Stimulated activated memory B cell treated with anti-CD40 and anti-IgM and Interleukin-4, amounts not matched to agents 10 μg/mL and 1 μg/mL and 100 μg/mL, for 72 hours (primary cell): ENCODE data around the gene SOBP.

ENCODE experiments used
- ATAC-seq: fragments of 150-1000 bp; cut with Tn5 transposase; 2 replicates; pipeline ENCODE4 v1.10.0; 2021
- H3K27ac Mint-ChIP-seq: one replicate; pipeline ENCODE4 v1.8.0; 2022; ENCODE audit warnings: mild to moderate bottlenecking, mixed read lengths
- H3K27me3 Mint-ChIP-seq: one replicate; pipeline ENCODE4 v1.8.0; 2022; ENCODE audit warnings: mixed read lengths
- H3K36me3 Mint-ChIP-seq: one replicate; pipeline ENCODE4 v1.8.0; 2022; ENCODE audit warnings: mixed read lengths
- H3K4me1 Mint-ChIP-seq: one replicate; pipeline ENCODE4 v1.8.0; 2022; ENCODE audit warnings: mixed read lengths
- H3K4me3 Mint-ChIP-seq: one replicate; pipeline ENCODE4 v1.8.0; 2022; ENCODE audit warnings: mild to moderate bottlenecking, moderate library complexity, mixed read lengths
- H3K9me3 Mint-ChIP-seq: one replicate; pipeline ENCODE4 v1.8.0; 2022; ENCODE audit warnings: mixed read lengths

Gene SOBP

DNA sequence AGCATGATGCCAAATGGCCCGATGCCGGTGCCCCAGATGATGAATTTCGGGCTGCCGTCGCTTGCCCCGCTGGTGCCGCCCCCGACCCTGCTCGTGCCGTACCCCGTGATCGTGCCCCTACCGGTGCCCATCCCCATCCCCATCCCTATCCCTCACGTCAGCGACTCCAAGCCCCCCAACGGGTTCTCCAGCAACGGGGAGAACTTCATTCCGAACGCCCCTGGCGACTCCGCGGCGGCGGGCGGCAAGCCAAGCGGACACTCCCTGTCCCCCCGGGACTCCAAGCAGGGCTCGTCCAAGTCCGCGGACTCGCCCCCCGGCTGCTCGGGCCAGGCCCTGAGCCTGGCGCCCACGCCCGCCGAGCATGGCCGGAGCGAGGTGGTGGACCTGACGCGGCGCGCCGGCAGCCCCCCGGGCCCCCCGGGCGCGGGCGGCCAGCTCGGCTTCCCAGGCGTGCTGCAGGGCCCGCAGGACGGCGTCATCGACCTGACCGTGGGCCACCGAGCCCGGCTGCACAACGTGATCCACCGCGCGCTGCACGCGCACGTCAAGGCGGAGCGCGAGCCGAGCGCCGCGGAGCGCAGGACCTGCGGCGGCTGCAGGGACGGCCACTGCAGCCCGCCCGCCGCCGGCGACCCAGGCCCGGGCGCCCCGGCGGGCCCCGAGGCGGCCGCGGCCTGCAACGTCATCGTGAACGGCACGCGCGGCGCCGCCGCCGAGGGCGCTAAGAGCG is 144.6 kb downstream of the SOBP start:
- peaks cover 23% of the 10 kb centered on the region for H3K27me3 Mint-ChIP-seq
- H3K4me1 Mint-ChIP-seq: peaks cover 20% of the 10 kb centered on the region
- peak overlapping the region; percentile 62 for H3K4me3 Mint-ChIP-seq
- peaks cover 5% of the 10 kb centered on the region for H3K36me3 Mint-ChIP-seq
- H3K27ac Mint-ChIP-seq: no peak overlapping the region
- no peaks in the 10 kb centered on the region for H3K9me3 Mint-ChIP-seq
- peak; percentile 65 for ATAC-seq

DNA sequence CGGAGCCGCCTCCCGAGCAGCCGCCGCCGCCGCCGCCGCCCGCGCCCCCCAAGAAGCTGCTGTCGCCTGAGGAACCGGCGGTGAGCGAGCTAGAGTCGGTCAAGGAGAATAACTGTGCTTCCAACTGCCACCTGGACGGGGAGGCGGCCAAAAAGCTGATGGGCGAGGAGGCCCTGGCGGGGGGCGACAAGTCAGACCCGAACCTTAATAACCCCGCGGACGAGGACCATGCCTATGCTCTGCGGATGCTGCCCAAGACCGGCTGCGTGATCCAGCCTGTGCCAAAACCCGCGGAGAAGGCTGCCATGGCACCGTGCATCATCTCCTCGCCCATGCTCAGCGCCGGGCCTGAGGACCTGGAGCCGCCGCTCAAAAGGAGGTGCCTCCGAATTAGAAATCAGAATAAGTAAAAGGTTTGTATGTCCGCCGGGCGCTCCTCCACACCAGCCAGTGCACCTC is 145.2 kb downstream of the SOBP start:
- Mint-ChIP-seq H3K4me3 (peak overlapping the region; percentile 34), H3K4me1 (peaks cover 22% of the 10 kb centered on the region), H3K27ac (no peak overlapping the region), H3K9me3 (no peaks in the 10 kb centered on the region), H3K36me3 (peaks cover 5% of the 10 kb centered on the region), H3K27me3 (peaks cover 23% of the 10 kb centered on the region)
- no peak for ATAC-seq

DNA sequence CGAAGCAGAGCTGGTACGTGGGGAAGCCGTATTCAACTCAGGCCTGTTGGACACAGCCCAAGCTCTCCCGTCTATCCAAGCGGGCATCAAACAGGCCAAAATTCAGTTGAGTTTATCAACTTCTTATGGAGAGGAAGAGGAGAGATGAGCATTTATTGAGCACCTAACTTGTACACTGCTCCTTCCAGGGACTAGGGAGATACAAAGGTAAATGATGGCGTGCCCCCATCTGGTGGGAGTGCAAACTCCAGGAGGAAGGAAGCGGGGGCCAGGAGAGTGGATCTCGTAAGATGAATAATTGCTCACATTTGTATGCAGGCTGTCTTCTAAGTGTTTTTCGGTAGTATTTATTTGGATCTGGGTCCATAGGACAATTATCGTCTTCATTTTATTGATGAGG is 146.6 kb downstream of the SOBP start:
- Mint-ChIP-seq H3K36me3 (peaks cover 5% of the 10 kb centered on the region), H3K9me3 (no peaks in the 10 kb centered on the region), H3K4me1 (peaks cover 36% of the 10 kb centered on the region), H3K27ac (no peak overlapping the region), H3K27me3 (peaks cover 23% of the 10 kb centered on the region), H3K4me3 (no peak overlapping the region)
- no peak for ATAC-seq

DNA sequence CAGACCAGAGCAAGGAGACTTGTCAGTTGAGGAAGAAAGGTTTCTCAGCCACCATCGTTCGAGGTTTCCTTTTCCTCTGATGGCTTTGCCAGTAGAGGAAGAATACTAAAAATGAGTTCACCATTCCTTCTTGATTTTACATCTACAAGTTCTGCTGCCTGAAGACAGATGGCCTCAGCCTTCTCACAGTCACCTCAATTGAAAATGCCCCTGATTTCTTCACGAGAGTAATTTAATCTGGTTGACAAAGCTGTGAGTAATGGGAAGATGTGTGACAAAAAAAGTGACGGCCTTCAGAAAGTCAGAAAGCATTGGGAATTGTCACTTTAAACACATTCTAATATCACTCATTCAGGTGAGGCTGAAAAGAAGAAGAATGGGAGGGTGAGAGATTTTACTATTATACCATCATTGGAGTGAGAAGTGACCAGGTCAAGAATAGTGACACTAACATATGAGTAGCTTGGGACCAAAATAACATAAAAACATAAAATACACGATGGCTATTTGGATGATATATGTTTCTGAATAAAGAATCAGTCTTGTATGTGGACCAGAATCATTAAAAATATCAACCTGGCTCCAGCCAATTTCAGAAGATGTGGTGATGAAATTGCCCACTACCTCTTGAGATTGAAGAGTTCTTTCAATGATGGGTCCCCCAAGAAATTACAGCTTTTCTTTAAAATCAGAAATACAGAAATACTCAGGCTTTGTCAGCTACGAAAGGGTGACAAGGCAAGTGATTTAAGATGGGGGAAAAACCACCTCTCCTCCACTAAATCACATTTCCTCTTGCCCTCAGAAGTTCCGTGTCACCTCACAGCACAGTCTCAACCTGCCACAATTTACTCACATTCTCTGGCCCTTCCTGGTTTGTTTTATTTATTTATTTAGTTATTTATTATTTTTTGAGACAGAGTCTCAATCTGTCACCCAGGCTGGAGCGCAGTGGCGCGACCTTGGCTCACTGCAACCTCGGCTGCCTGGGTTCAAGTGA is 147.7 kb downstream of the SOBP start:
- H3K4me3 Mint-ChIP-seq: no peak overlapping the region
- no peak overlapping the region for H3K27ac Mint-ChIP-seq
- peaks cover 47% of the 10 kb centered on the region for H3K4me1 Mint-ChIP-seq
- no peak for ATAC-seq
- peaks cover 5% of the 10 kb centered on the region for H3K36me3 Mint-ChIP-seq
- H3K27me3 Mint-ChIP-seq: peaks cover 17% of the 10 kb centered on the region
- H3K9me3 Mint-ChIP-seq: no peaks in the 10 kb centered on the region

DNA sequence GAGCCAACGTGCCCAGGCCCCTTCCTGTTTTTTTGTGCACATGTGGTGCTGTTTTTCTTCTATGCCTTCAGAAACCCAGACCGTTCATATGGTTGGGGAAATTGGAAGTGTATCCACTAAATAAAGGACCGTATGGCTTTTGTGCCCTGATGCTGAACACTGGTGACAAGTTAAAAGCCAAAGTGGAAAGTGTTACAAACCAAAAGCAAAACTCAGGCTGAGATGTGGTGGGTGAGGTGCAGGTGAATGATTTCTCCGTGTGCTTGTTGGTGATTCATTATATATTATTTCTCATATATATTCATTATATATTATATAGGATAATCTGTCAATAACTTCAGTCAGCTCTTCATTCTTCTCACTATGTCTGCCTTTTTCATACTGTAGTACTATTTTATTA is 148.6 kb downstream of the SOBP start:
- ATAC-seq: no peak
- Mint-ChIP-seq H3K4me1 (peaks cover 56% of the 10 kb centered on the region), H3K27me3 (peaks cover 9% of the 10 kb centered on the region), H3K27ac (no peak overlapping the region), H3K9me3 (no peaks in the 10 kb centered on the region), H3K36me3 (peaks cover 5% of the 10 kb centered on the region), H3K4me3 (no peak overlapping the region)

DNA sequence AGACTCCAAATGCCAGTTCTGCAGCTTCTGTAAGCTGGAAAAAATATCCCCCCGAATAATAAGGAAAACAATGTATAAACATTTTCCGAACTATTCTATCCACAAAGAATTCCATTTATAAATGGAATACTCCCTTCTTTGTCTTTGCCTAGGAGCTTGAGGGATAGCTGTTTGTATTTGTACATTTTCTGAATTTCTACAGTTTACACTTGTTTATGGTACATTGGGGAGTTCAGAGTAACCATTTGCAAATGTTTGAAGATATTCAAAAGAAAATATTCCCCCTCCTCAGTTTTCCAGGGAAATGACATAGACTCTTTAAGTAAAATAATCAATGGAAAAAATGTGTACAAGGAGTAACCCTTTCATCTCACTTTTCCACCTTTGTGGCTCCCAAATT is 149.6 kb downstream of the SOBP start:
- Mint-ChIP-seq H3K36me3 (no peaks in the 10 kb centered on the region), H3K4me1 (peaks cover 53% of the 10 kb centered on the region), H3K27ac (peak overlapping the region; percentile 23), H3K9me3 (no peaks in the 10 kb centered on the region), H3K4me3 (no peak overlapping the region), H3K27me3 (no peaks in the 10 kb centered on the region)
- no peak for ATAC-seq

DNA sequence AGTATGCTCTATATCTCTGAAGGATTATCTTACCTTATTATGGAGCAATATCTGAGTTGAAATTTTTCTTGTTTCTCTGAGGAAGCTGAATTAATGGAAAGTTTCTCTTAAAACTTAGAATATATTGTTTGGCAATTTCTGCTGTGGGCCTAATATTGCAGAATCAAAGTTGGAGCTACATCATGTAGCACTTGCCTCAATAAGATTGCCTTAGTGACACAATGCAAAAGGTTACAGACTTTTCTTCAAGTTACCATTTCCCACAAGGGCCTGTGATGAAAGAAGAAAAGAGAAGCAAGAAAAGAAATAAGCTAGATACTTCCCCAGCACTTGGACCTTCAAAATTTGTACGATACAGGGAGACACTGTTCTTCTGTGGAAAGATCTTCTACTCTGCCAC is 151.2 kb downstream of the SOBP start:
- no peak overlapping the region for H3K4me3 Mint-ChIP-seq
- peak overlapping the region; percentile 82 for H3K27ac Mint-ChIP-seq
- H3K27me3 Mint-ChIP-seq: no peaks in the 10 kb centered on the region
- H3K4me1 Mint-ChIP-seq: peaks cover 64% of the 10 kb centered on the region
- ATAC-seq: no peak
- H3K9me3 Mint-ChIP-seq: no peaks in the 10 kb centered on the region
- H3K36me3 Mint-ChIP-seq: no peaks in the 10 kb centered on the region

DNA sequence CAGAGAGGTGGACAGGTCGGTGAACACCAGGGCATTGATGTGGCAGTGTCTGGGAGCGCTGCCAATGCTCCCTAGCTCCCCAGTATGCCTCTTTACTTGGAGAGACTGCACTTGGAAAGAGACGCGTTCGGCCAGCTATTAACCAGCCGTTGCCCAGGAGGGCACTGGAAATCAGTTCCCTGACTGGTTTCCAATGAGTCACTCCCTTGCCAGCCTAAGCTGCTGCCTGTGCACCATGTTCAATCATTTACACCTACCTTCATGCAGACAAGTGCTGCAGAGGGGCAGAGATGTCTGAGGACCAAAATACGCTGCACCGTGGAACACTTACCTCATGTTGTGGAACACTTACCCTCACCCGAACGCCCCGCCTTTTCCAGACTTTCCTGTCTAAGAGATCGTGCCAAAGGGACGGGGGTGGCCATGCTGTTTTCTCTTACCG is 151.6 kb downstream of the SOBP start:
- Mint-ChIP-seq H3K27ac (peak overlapping the region; percentile 82), H3K4me1 (peaks cover 59% of the 10 kb centered on the region), H3K9me3 (no peaks in the 10 kb centered on the region), H3K27me3 (no peaks in the 10 kb centered on the region), H3K4me3 (no peak overlapping the region), H3K36me3 (no peaks in the 10 kb centered on the region)
- ATAC-seq: no peak

DNA sequence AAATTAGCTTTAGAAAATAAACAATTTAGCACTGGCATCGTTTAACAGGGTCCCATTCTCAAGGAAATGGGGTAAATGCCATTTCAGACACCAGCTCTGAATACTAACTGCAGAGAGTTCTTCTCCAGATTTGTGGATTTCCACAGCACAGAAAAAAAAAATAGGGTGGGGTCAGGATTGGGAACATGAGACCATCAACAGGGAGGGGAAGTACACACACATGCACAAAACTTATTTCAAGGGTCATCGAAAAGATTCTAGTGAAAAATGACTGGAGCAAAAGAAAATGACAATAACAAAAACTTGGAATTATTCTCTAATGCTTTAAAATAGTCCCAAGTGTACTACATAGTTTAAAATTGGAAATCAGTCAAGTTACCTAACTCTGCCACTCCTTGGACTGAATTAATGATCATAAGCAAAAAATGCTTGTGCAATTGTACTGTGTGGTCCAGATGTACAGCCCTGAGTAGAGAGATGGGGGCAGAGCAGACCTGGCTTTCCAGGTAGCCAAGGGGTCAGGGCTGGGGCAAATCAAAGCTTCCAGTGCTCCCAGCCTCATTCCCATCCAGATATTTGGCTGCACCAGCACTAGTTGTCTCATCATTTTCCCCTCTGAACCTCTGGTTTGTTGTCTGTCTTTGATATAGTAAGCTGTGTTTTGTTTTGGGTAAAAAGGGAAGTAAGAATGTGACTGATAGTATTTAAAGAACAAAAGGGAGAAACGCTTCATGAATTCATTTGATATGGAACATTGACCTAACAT is 152.4 kb downstream of the SOBP start:
- peak overlapping the region; percentile 38 for H3K4me3 Mint-ChIP-seq
- H3K27me3 Mint-ChIP-seq: no peaks in the 10 kb centered on the region
- no peaks in the 10 kb centered on the region for H3K9me3 Mint-ChIP-seq
- peak; percentile 90 for ATAC-seq
- H3K4me1 Mint-ChIP-seq: peaks cover 54% of the 10 kb centered on the region
- peak overlapping the region; percentile 82 for H3K27ac Mint-ChIP-seq
- H3K36me3 Mint-ChIP-seq: no peaks in the 10 kb centered on the region

DNA sequence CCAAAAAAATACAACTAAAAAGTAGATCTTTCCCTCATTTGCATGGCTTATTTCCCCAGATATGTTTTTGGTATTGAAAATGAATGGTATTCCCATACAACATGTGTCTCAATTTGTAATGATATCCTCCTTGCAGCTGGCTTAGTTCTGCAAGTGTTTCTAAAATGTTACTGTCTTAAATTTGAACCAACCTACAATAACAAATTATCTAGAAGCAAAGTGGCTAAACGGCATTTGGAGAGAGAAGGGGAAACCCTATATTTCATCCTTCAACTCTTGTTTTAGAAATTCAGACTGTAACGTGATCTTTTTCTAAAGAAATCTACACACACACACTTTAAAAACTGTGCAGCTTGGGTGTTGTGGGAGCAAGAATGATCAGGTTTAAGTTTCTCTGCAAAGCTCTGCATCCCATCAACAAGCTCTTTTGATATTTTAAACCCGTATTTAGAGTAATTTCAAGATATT is 153.0 kb downstream of the SOBP start:
- no peaks in the 10 kb centered on the region for H3K27me3 Mint-ChIP-seq
- H3K9me3 Mint-ChIP-seq: no peaks in the 10 kb centered on the region
- no peaks in the 10 kb centered on the region for H3K36me3 Mint-ChIP-seq
- H3K4me3 Mint-ChIP-seq: peak overlapping the region; percentile 38
- ATAC-seq: peak; percentile 71
- peaks cover 49% of the 10 kb centered on the region for H3K4me1 Mint-ChIP-seq
- H3K27ac Mint-ChIP-seq: peak overlapping the region; percentile 82

DNA sequence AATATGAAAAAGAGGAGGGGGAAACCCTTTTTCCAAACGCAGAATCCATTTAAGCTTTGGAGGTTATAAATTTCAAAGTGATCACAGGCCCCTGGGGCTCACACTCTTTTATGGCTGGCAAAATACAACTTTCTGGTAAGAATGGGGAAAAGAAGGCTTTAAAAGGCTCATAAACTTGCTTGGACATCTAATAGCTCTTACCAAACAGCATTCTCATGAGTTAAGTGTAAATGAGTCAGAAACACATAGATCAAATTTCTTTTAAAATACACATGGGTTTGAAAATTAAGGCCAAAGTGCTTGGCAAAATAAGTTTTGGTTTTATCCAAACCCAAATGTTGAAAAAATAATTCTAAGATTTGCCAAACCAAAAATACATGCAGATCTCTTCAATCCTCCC is 154.6 kb downstream of the SOBP start:
- peaks cover 49% of the 10 kb centered on the region for H3K4me1 Mint-ChIP-seq
- no peaks in the 10 kb centered on the region for H3K27me3 Mint-ChIP-seq
- H3K9me3 Mint-ChIP-seq: no peaks in the 10 kb centered on the region
- no peak overlapping the region for H3K27ac Mint-ChIP-seq
- no peak for ATAC-seq
- no peaks in the 10 kb centered on the region for H3K36me3 Mint-ChIP-seq
- no peak overlapping the region for H3K4me3 Mint-ChIP-seq

DNA sequence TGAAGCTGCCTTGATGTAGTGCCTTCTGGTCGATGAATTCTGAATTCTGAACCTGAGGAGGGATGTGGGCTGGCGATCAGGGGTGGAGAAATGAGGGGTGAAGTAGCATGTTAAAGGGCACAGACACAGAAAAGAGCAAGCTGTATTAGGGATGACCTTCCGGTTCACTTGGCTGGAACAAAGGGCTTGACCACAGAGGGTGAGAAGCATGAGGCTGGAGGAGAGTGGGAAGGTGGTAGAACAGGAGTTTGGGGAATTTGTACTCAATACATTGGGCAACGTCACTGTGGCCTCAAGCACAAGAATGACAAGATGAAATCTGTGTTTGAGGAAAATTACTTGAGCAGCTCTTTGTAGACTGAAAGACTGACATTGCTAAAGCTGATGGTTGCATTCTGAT is 155.8 kb downstream of the SOBP start:
- no peak for ATAC-seq
- Mint-ChIP-seq H3K36me3 (no peaks in the 10 kb centered on the region), H3K4me3 (no peak overlapping the region), H3K27ac (peak overlapping the region; percentile 16), H3K4me1 (peaks cover 41% of the 10 kb centered on the region), H3K27me3 (no peaks in the 10 kb centered on the region), H3K9me3 (no peaks in the 10 kb centered on the region)

DNA sequence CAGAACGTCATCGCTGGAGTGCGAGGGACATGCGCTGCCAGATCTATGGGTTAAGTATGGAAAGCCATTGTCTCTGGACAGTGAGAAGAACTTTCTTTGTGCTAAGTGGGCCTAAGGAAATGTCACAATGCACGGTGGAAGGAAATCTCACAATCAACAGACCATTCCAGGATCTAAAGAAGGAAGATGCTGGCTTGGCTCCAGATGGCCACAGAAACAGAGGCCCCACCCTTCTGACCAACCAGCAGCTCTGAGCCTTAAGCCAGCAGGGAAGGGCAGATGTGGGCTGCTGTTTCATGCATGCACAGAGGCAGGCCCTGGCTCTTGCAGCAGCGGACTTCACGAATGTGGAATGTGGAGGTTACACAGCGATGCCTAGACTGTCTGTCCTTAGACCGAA is 156.3 kb downstream of the SOBP start:
- Mint-ChIP-seq H3K27ac (no peak overlapping the region), H3K27me3 (no peaks in the 10 kb centered on the region), H3K4me1 (peaks cover 37% of the 10 kb centered on the region), H3K4me3 (no peak overlapping the region), H3K36me3 (no peaks in the 10 kb centered on the region), H3K9me3 (no peaks in the 10 kb centered on the region)
- no peak for ATAC-seq

DNA sequence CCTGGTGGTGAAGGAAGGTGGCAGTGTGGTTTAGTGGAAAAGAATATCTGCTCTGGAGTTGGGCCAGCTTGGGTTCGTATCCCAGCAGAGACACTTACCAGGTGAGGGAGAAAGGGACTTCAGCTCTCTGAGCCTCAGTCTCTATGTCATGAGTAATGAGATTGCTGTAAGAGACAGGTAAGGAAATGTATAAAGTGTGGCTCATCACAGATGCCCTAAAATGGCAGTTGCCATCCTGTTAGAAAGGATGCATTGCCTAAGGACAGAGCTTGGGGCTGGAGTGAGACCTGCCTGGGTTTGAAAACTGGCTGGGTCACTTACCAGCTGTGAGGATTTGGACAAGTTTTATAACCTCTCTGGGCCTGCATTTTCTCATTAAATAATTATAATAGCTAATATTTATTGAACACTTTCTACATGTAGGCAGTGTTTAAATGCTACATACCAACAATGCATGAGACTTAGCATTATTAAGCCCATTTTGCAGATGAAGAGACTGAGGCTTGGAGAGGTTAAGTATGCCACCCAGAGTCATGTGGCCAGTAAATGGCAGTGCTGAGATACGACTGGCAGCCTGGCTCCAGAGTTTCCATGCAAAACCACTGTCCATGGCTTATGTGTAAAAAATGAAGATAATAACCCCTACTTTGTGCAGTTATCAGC is 157.0 kb downstream of the SOBP start:
- peaks cover under 1% of the 10 kb centered on the region for H3K9me3 Mint-ChIP-seq
- H3K27me3 Mint-ChIP-seq: no peaks in the 10 kb centered on the region
- no peak overlapping the region for H3K27ac Mint-ChIP-seq
- ATAC-seq: no peak
- peaks cover 29% of the 10 kb centered on the region for H3K4me1 Mint-ChIP-seq
- no peaks in the 10 kb centered on the region for H3K36me3 Mint-ChIP-seq
- no peak overlapping the region for H3K4me3 Mint-ChIP-seq
